ENCODE data around the gene DPYD.

DPYD gene

DNA sequence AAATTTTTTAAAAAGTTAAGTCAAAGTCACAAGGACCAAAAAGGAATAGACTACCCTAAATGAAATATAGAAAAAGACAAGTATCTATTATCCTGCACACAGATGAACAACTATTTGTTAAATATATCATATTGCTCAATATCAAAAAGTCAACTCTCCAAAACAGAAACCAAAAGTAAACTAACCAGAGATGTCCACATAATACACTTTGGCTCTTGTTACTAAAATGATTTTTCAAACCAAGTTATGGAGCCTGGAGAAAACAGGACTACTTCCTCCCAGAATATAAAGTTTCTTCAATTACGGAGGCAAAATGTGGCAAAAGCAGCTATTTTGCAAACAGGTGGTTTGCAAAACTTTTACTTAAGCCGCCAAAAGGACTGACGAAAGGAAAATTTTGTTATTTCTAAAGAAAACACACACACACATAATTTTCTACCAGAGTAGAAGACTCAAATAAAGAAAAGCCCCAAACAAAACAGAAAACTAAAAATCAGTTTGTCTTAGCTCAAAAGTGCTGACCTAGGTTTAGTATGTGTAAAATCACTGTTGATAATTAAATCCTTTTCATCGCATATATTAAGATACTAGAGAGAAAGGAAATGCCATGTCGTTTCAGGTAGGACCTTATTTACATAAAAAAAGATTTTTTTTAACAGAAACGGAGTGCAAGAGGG lies 1.1 kb downstream of the DPYD start:
- Mint-ChIP-seq H3K27ac (peak overlapping the region; percentile 94), H3K36me3 (ENCODE audit: low read depth) (no peaks in the 10 kb centered on the region), H3K4me3 (peak overlapping the region; percentile 93), H3K27me3 (no peaks in the 10 kb centered on the region), H3K9me3 (no peaks in the 10 kb centered on the region), H3K4me1 (peaks cover 50% of the 10 kb centered on the region)
- no peak for DNase-seq
- no peak for ATAC-seq

DNA sequence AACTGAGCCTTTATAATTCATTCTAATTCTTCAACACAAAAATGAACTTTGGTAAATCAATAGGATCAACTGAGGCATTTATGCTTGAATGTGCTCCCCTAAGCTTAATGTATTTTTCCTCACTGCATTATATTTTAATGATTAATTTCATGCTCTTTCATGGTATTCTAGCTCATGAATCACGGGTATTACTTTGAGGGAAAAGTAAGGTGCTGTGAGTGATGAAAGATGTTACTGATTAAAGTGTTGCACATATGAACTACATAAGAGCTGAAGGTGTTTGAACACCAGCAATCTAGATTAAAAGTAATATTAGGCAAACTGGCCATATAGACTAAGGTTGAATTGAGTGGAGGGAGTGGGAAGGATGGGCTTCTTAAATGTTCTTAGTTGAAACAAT lies 1.9 kb downstream of the DPYD start:
- Mint-ChIP-seq H3K27ac (peak overlapping the region; percentile 32), H3K36me3 (ENCODE audit: low read depth) (no peaks in the 10 kb centered on the region), H3K27me3 (no peaks in the 10 kb centered on the region), H3K9me3 (no peaks in the 10 kb centered on the region), H3K4me3 (peak overlapping the region; percentile 93), H3K4me1 (peaks cover 57% of the 10 kb centered on the region)
- DNase-seq (no peak), ATAC-seq (no peak)

DNA sequence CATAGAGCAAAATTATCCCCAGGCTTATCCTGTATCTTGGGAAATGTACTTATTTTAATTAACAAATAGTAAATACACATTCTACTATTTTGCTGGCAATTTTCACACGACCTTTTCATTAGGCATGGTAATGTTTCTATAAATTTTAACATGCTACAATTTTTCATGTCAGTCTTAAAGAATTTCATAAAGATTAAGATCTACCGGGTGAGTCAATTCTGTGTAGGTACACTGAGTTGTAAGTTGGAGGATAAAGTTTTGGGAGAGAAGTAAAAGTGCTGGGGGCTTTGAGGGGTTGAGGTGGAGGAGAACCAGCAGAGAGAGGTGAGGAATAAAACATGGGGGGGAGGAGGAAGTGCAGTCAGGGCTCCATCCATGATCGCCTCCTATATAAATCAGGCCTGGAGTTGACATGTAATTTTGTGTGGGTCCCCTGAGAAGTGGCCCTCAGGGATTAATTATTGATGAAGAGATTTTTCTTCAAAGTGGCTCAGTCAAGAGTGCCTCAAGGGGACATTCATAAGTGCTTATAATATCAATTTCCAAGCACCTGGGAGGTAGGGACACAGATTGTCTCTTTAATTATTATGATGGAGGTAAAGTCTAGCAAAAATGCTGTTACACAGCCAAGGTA lies 7.2 kb downstream of the DPYD start:
- Mint-ChIP-seq H3K4me1 (peaks cover 56% of the 10 kb centered on the region), H3K9me3 (no peaks in the 10 kb centered on the region), H3K4me3 (no peak overlapping the region), H3K27ac (no peak overlapping the region), H3K36me3 (ENCODE audit: low read depth) (no peaks in the 10 kb centered on the region), H3K27me3 (no peaks in the 10 kb centered on the region)
- DNase-seq (no peak), ATAC-seq (no peak)

DNA sequence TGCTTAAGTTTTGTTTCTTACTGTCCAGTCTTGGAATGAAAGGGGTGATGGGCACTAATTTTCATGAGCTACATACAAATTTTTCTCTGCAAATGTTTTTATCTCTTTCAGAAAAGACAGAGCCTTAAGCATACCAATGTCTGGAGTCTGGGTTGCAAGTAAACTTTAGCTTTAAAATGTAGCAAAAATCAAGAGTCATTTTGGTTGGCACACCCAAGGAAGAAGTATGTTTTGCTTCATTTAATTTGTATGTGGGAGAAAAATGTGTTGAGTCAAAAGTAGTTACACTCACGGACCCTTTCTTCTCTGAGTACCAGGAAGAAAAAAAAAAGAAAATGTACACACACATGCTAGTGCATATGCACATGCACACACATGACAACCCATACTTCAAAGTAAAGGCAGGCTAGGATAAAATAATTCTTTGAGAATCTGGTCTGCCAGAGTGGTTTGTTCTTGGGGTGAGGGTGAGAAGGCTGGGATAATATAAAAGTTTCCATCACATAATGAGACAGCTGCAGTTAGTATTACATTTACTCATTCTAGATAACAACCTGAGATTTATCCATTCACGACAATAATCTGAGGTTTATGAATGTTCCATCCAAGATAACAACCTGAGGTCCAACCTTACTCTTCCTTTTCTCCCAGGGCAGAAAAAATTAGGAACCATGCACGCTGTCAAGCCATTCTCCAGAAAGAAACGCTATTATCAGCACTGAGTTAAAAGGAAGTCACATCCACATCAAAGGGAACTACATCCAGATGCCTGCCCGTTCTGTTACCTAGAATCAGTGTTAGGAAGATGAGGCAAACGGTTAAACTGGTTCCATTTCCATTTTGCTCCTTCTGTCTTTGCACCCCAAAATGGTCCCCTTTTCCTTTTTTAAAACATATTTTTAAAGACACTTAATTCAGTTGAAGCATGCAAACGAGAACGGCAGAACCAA lies 9.3 kb downstream of the DPYD start:
- no peak overlapping the region for H3K27ac Mint-ChIP-seq
- H3K27me3 Mint-ChIP-seq = no peaks in the 10 kb centered on the region
- DNase-seq (no peak), ATAC-seq (peak; percentile 61)
- no peaks in the 10 kb centered on the region for H3K9me3 Mint-ChIP-seq
- H3K4me1 Mint-ChIP-seq = peaks cover 40% of the 10 kb centered on the region
- H3K36me3 Mint-ChIP-seq (ENCODE audit: low read depth) = no peaks in the 10 kb centered on the region
- H3K4me3 Mint-ChIP-seq = peak overlapping the region; percentile 62

DNA sequence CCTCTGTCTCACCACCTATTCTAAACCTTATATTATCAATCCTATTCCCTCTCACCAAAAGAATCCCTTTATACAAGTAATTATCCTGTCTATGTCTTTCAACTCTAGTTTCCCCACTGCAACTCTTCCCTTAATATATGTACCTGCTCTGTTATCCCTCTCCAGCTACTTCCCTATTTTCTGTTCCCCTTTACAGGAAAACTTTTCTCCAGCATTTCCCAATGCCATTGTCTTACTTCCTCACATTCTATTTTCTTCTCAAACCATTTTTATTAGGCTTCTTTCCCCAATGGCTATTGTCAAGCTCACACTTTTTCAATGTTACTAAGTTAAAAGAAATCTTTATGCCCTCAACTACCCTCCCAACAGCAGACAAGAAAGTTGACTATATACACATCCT lies 11.6 kb downstream of the DPYD start:
- Mint-ChIP-seq H3K9me3 (no peaks in the 10 kb centered on the region), H3K27me3 (no peaks in the 10 kb centered on the region), H3K4me3 (no peak overlapping the region), H3K36me3 (ENCODE audit: low read depth) (no peaks in the 10 kb centered on the region), H3K4me1 (peaks cover 32% of the 10 kb centered on the region), H3K27ac (no peak overlapping the region)
- ATAC-seq (no peak), DNase-seq (no peak)

- ATAC-seq = no peak
Observed at GRCh38 chr1:97907886-97908285, 12.9 kb downstream of the DPYD start.

DNA sequence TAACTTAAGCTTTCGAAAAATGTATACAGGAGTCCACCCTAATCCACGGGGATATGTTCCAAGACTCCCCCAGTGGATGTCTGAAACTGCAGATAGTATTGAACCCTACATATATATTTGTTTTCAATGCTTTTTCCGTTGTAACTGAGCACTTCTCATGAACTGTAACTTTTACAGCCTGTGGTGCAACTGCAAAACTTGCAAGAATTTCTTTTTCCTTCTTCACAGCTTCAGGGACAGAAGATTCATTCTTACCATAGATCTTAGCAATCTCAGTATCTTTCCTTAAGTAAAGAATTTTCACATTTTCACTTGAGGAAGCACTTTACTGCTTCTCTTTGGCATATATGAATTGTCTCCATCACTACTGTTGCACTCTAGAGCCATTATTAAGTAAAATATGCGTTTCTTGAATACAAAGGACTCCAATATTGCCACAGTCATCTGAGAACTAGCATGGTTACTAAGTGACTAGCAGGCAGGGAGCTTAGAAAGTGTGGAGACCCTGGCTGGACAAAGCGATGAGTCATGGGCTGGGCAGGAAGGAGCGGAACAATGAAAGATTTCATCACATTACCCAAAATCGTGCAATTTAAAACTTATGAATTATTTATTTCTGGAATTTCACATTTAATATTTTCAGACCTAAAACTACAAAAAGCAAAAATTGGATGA lies 14.1 kb downstream of the DPYD start:
- H3K9me3 Mint-ChIP-seq = no peaks in the 10 kb centered on the region
- H3K4me1 Mint-ChIP-seq = peaks cover 32% of the 10 kb centered on the region
- no peak overlapping the region for H3K27ac Mint-ChIP-seq
- no peak for ATAC-seq
- H3K4me3 Mint-ChIP-seq = no peak overlapping the region
- no peak for DNase-seq
- H3K27me3 Mint-ChIP-seq = no peaks in the 10 kb centered on the region
- no peaks in the 10 kb centered on the region for H3K36me3 Mint-ChIP-seq (ENCODE audit: low read depth)

More at GRCh38 chr1:97907886-97908285, 12.9 kb downstream of the DPYD start:
- Mint-ChIP-seq H3K36me3 (ENCODE audit: low read depth) (no peaks in the 10 kb centered on the region), H3K9me3 (no peaks in the 10 kb centered on the region), H3K4me1 (peaks cover 29% of the 10 kb centered on the region), H3K27ac (no peak overlapping the region), H3K4me3 (no peak overlapping the region), H3K27me3 (no peaks in the 10 kb centered on the region)
- no peak for DNase-seq

GRCh38 chr1:97905141-97905940 lies 15.5 kb downstream of the DPYD start:
- no peaks in the 10 kb centered on the region for H3K36me3 Mint-ChIP-seq (ENCODE audit: low read depth)
- no peak overlapping the region for H3K4me3 Mint-ChIP-seq
- DNase-seq (no peak), ATAC-seq (no peak)
- H3K4me1 Mint-ChIP-seq = peaks cover 37% of the 10 kb centered on the region
- no peaks in the 10 kb centered on the region for H3K27me3 Mint-ChIP-seq
- no peak overlapping the region for H3K27ac Mint-ChIP-seq
- H3K9me3 Mint-ChIP-seq = no peaks in the 10 kb centered on the region

- Mint-ChIP-seq H3K4me1 (peaks cover 37% of the 10 kb centered on the region), H3K9me3 (peaks cover 7% of the 10 kb centered on the region), H3K27me3 (no peaks in the 10 kb centered on the region), H3K4me3 (no peak overlapping the region), H3K36me3 (ENCODE audit: low read depth) (no peaks in the 10 kb centered on the region), H3K27ac (no peak overlapping the region)
- DNase-seq = no peak
- ATAC-seq = no peak
Observed at GRCh38 chr1:97904534-97904933, 16.3 kb downstream of the DPYD start.

DNA sequence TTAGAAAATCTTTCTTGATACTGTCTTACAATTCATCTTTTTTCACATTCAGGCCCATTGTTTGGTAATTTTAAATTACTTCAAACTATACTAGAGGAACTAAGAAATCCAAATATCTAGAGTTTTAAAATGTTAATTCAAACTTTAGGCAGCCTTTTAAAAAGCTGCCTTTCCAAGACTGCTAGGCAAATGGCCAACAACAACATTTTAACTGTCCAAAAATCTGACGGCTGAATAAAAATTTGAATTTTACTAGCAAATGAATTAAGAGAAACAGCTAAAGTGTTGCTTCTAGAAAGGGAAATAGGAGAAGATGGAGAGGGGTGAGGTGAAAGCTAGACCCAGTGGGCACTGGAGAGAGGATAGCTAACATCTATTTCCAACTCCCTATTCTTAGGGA lies 17.2 kb downstream of the DPYD start:
- H3K4me1 Mint-ChIP-seq = peaks cover 37% of the 10 kb centered on the region
- peaks cover 5% of the 10 kb centered on the region for H3K36me3 Mint-ChIP-seq (ENCODE audit: low read depth)
- H3K9me3 Mint-ChIP-seq = peaks cover 16% of the 10 kb centered on the region
- no peak overlapping the region for H3K27ac Mint-ChIP-seq
- no peaks in the 10 kb centered on the region for H3K27me3 Mint-ChIP-seq
- H3K4me3 Mint-ChIP-seq = no peak overlapping the region
- DNase-seq (no peak), ATAC-seq (no peak)

DNA sequence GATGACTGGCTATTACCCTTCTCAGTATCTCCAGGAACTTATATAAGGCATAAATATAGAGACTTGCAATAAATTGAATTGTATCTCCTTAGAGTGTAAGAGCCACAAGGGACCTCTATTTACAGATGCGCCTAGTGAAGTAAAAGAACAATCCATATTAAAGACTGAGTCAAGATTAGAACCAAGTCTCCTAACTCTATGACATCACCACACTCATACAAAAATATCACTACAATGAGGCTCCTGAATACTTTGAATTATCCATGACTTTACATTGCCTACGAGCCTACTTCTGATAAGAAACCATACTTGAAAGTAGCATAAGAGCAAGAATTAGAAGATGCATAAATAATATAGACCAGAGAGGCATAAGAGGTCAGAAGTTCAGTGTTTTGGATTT lies 18.8 kb downstream of the DPYD start:
- ATAC-seq = no peak
- Mint-ChIP-seq H3K4me3 (no peak overlapping the region), H3K9me3 (peaks cover 17% of the 10 kb centered on the region), H3K36me3 (ENCODE audit: low read depth) (peaks cover 7% of the 10 kb centered on the region), H3K27ac (no peak overlapping the region), H3K4me1 (peaks cover 43% of the 10 kb centered on the region), H3K27me3 (no peaks in the 10 kb centered on the region)
- DNase-seq = no peak

DNA sequence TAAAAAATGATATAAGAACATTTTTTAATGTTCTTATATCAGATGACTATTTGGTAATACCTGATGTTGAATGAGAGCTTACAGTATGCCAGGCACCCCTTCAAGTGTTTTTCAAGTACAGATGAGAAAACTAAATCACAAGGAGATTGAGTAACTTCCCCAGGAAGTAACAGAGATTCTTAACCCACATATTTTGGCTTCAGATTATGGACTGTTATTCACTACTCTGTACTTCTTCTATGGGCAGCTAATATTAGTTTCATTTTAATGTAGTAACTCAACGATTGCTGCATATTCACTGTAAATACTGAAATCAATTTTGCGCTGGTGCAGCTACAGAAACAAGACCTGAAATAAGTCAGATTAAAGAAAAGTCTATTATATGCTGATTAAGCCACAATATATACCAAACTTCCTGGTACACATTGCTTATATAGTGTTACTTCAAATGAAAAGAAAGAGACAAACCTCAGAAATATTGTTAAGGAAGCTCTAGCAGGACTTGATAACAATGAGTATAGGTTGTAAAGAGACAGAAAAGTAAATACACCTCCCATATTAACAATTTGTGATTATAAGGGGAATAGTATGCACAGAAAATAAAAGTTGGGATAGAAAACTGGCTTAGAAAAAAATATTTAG lies 19.7 kb downstream of the DPYD start:
- Mint-ChIP-seq H3K27ac (no peak overlapping the region), H3K36me3 (ENCODE audit: low read depth) (peaks cover 7% of the 10 kb centered on the region), H3K9me3 (peaks cover 17% of the 10 kb centered on the region), H3K4me1 (peaks cover 43% of the 10 kb centered on the region), H3K4me3 (no peak overlapping the region), H3K27me3 (no peaks in the 10 kb centered on the region)
- no peak for ATAC-seq
- no peak for DNase-seq

GRCh38 chr1:97898948-97899347 lies 21.9 kb downstream of the DPYD start:
- peaks cover 17% of the 10 kb centered on the region for H3K9me3 Mint-ChIP-seq
- H3K27ac Mint-ChIP-seq = no peak overlapping the region
- no peaks in the 10 kb centered on the region for H3K27me3 Mint-ChIP-seq
- no peak overlapping the region for H3K4me3 Mint-ChIP-seq
- H3K4me1 Mint-ChIP-seq = peaks cover 38% of the 10 kb centered on the region
- peaks cover 7% of the 10 kb centered on the region for H3K36me3 Mint-ChIP-seq (ENCODE audit: low read depth)
- DNase-seq (no peak), ATAC-seq (no peak)

Data from activated naive CD8-positive, alpha-beta T cell treated with anti-CD3 and anti-CD28 coated beads, Interleukin-2, amount 50 U/mL, for 24 hours (primary cell).